HG02642 (cell line): ENCODE results near the gene MACF1.
"Not testable (repeated sequence)": the region's sequence is repeated elsewhere in the genome, so short reads cannot be mapped to it uniquely, and the experiment has no call there.

Experiments
- ATAC-seq: cut with Tn5 transposase; IDR thresholded peaks from one replicate; pipeline ENCODE4 v1.9.1; 2021; ENCODE audit warnings: mild to moderate bottlenecking; ENCODE audit not compliant: unreplicated experiment, poor library complexity

Gene MACF1

GRCh38 chr1:39478126-39478915, 273.8 kb downstream of the MACF1 start:
- ATAC-seq, result no peak

- no peak for ATAC-seq
Observed at GRCh38 chr1:39481289-39481688, 276.8 kb downstream of the MACF1 start.

GRCh38 chr1:39483276-39483675, 278.8 kb downstream of the MACF1 start:
- no peak for ATAC-seq

GRCh38 chr1:39484564-39484963, 280.1 kb downstream of the MACF1 start:
- ATAC-seq, result no peak

- ATAC-seq, result no peak
Observed at GRCh38 chr1:39485046-39485803, 280.7 kb downstream of the MACF1 start.

GRCh38 chr1:39488012-39488545, 283.6 kb downstream of the MACF1 start:
- ATAC-seq, result no peak

- ATAC-seq, result no peak
Observed at GRCh38 chr1:39488793-39489566, 284.5 kb downstream of the MACF1 start.

- ATAC-seq, result no peak
Observed at GRCh38 chr1:39489567-39490239, 285.2 kb downstream of the MACF1 start.

GRCh38 chr1:39490596-39491145, 286.2 kb downstream of the MACF1 start:
- peak; percentile 23 for ATAC-seq

- peak; percentile 83 for ATAC-seq
Observed at GRCh38 chr1:39491146-39491921, 286.8 kb downstream of the MACF1 start, which contains the start of gene BMP8A. Gene BMP8A (plus strand): TSS chr1:39491636. CDS start chr1:39491992, 356 bp downstream.

- ATAC-seq, result not testable (repeated sequence)
Observed at GRCh38 chr1:39492118-39493042, 287.9 kb downstream of the MACF1 start.

GRCh38 chr1:39493043-39493810, 288.7 kb downstream of the MACF1 start:
- ATAC-seq, result not testable (repeated sequence)

- ATAC-seq, result no peak
Observed at GRCh38 chr1:39494671-39495410, 290.3 kb downstream of the MACF1 start.

- not testable (repeated sequence) for ATAC-seq
Observed at GRCh38 chr1:39496520-39496919, 292.0 kb downstream of the MACF1 start.

- no peak for ATAC-seq
Observed at GRCh38 chr1:39497585-39497984, 293.1 kb downstream of the MACF1 start.

- not testable (repeated sequence) for ATAC-seq
Observed at GRCh38 chr1:39498096-39498710, 293.7 kb downstream of the MACF1 start.
